GM08714 (cell line): ENCODE measurements around the gene HBS1L.

Experiments
- H3K4me3 ChIP-seq: fragments of 200-500 bp; sonication (Bioruptor generic); 2 replicates; pipeline ENCODE4 v1.5.1; 2014; ENCODE audit warnings: mild to moderate bottlenecking, low read length, inconsistent platforms
- ZNF274 ChIP-seq: IDR thresholded peaks from 2 replicates; pipeline ENCODE4 v1.6.1; 2012; ENCODE audit warnings: mild to moderate bottlenecking, low read depth, low read length

The HBS1L gene

DNA sequence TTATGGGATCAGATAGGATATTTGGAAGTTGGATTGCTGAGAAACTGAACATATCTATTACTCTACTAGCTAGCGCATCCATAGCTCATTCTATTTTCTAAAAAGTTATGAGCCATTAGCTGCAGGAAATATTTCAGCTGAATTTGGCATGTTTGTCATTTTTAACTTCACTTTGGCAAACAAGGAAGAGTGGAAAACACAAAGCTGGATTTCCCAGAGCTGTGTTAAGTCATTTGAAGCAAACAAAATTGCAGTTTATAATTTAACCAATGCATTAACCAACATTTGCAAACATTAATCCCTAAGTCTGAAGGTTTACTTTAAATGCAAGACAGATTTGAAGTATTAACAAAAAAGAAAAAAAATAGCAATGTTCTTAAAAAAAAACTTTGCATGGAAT, 105.9 kb downstream of the HBS1L start:
- TF ChIP-seq ZNF274 = no peak

DNA sequence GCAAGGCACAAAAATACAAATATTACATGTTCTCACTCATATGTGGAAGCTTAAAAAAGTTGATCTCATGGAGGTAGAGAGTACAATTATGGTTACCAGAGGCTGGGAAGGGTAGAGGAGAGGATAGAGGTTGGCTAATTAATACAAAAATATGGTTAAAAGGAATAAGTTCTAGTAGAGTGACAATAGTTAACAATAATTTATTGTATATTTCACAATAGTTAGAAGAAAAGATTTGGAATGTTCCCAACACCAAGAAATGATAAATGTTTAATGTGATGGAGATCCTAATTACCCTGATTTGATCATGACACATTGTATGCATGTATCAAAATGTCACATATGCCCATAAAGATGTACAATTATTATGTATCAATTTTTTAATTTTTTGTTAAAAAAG, 106.5 kb downstream of the HBS1L start:
- no peak for TF ChIP-seq ZNF274
- H3K4me3 ChIP-seq = no peak overlapping the region

More for the DNA sequence above, 105.9 kb downstream of the HBS1L start:
- no peak overlapping the region for H3K4me3 ChIP-seq

DNA sequence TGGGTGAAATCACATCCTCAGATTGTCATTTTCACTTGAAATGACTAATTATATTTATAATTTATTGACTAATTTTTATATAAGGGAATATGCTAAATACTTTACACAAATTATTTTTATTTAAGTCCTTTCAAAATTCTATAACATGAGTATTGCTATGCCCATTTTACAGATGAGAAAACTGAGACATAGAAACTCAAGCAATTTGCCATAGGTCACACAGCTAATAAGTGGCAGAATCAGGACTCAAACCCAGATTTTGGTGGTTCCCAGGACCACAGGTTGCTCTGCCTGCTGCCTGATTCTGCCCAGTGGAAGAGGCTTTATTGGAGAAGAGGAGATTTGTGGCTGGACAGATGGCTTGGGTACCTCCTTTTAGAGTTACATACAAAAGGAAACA, 109.6 kb downstream of the HBS1L start:
- H3K4me3 ChIP-seq = no peak overlapping the region
- TF ChIP-seq ZNF274 = no peak

DNA sequence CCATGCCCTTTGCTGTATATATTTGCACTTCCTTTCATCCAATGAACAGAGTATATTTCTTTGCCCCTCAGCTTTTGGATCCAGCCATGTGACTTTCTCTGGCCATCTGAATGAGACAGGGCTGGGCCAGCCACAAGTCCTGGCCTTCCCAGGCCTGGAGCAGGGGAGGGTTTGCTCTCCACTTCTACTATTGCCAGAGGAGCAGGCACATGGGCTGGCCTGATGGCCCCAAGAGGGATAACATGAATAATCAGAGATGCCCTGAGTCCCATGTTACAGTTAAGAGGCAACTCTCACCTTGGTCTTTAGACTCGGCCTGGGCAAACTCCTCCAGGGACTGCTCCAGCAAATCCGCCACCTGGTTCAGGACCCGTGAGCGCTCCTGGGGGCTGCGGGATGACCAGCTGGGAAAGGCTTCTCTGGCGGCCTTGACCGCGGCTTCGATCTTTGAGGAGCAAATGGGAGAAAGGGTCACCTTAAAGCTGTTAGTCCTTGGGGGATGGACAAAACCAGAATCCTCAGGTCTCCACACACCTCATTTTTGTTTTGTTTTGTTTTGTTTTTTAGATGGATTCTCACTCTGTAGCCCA, 111.0 kb downstream of the HBS1L start:
- no peak overlapping the region for H3K4me3 ChIP-seq
- no peak for TF ChIP-seq ZNF274

DNA sequence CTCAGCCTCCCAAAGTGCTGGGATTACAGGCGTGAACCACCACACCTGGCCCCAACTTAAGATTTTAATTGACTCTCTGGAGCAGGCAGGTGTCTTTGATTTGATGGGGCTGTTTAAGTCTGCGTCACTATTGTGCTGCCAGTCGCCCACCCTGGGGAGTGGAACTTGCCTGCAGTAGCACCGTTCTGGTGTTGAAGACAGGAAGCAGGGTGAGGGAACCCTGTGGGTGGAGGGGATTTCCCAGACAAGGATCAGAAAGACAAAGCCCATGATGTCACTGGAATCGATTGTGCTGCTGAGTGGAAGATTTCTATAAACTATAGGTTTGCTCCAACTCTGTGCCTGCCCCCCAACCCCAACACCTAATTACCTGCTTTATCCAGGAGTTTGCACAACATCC, 115.7 kb downstream of the HBS1L start:
- H3K4me3 ChIP-seq = no peak overlapping the region
- TF ChIP-seq ZNF274 = no peak

DNA sequence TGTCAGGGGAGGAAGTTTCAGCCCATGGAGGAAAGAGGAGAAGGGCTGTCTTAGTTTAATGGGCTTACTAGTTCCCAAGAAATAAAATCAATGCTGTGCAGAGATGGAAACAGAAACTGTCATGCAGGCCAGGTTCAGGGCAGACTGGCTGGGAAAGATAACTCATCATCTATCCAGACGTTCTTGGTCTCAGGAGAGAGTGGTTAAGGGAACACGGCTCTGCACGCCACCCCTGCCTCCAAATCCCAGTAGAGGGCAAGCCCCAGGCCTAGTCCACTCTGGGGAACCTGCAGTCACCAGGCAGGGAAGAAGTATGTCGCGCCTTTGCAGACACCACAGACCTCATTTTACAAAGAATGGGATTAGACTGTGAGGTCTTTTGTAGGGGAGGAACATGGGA, 117.2 kb downstream of the HBS1L start:
- no peak overlapping the region for H3K4me3 ChIP-seq
- no peak for TF ChIP-seq ZNF274

DNA sequence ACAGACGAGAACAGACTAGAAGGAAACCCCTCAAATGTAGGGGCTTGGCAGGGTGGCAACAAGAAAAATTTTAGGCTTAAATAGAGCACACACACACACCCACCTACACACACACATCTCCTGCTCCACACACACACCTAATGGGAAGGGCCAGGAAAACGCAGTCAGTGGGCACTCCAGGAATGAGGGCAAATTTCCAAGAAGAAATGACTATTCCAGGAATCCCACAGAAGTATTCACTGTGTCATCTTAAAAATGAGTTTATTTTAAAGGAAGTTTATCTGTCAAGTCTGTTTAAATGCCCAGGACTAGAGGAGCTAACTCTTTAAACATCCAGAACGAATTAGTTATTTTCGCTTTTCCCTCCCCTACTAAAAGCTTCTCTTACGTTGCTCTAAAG, 117.7 kb downstream of the HBS1L start:
- no peak for TF ChIP-seq ZNF274
- H3K4me3 ChIP-seq = no peak overlapping the region

DNA sequence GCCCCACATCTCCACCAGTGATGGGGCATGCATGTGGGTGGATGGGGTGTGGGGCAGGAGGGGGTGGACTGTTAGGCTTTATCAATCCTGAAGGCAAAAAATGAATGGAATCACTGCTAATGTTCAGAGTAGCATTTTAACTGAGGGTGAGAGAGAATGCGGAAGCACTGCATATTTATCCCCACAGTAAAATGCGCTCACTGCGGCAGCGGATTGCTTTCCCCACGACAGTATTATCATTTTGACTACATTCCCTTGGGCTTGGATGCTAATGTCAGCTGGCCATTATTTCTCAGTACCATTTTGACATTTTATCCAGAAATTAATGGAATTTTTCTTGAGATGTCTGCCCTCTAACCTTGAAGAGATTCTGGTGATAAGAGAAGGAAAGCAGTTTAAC, 118.1 kb downstream of the HBS1L start:
- H3K4me3 ChIP-seq = no peak overlapping the region
- no peak for TF ChIP-seq ZNF274

DNA sequence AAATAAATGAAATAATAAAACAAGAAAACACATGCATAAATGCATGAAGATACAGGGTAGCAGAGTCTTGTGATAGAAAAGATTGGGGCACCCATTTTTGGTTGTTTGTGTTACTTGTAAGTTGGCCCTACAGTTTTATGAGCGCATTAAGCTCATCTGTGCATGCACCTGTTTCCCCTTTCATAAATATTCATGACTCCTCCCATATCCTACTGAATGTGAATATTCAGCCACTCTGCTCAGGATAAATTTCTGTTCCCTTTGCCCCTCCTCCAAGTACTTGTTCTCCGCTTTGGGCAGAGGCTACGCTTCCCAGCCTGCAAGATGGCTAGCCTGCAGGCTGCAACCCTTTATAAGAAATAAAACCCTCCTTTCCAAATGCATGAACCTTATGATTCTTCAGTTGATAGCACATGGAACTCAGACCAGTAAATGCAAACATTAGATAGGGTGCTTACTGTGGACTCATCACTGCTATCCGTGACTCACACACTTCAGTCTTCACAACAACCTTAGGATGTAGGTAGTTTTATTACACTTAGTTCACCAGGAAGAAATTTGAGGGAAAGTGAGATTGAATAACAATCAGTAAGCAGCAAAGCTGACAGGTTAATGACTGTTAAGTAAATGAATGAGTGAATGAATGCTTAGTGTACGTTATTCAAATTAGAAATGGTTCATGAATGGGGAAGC, 119.7 kb downstream of the HBS1L start:
- TF ChIP-seq ZNF274 = no peak
- no peak overlapping the region for H3K4me3 ChIP-seq

DNA sequence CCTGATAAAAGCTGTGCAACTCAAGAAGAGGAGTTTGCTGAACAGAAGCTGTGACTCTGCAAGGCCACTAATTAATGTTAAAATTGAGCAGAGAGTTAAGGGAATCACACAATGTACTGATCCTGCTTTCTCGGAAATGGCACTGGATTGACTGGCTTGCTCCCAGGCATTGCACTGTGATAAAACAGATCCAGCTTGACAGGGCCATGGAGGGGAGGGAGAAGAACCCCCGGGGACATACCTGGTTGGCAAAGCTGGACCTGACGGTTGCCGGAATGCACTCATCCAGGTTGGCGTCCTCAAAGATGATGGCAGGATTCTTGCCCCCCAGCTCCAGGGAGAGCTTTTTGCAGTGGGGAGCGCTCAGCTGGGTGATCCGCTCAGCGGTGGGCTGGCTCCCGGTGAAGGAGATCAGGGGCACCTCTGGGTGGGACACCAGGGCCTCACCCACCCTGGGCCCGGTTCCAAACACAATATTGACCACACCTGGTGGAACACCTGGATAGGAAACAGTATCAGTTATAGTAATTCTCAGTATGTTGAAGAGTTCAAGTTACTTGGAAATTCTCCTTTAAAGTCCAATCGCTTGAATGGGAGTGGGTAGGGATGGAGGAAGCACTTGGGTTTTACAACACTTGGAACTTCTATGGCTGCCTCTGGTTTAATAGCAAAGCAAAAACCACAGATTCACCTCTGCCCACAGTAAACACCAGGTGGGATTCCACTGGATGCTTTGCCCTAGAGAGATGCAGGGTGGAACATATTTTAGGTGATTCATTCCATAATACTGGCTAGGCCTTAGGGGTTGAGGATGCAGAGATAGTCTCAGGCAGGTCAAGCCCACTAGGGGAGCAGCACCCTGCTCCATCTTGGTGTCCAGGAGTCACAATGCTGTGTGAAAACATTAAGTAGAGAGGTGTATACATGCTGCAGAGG, 121.8 kb downstream of the HBS1L start:
- no peak overlapping the region for H3K4me3 ChIP-seq
- TF ChIP-seq ZNF274 = no peak

DNA sequence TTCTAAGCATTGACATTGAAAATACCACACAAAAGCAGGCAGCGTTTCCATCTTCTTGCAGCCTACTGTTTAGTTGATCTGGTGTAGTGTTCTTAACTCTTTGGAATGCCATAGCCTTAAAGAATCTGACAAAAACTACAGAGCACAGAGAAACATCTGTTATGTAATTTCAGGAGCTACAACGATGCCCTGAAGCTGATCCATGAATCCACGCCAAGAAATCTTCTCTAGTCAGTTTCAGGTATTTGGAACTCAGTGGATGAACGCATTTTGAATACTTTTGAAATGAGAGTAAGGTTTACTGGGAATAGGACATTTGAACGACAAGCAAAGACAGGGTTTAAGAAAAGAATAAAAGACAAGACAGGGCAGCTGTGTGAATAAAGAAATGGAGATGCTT, 122.5 kb downstream of the HBS1L start:
- no peak for TF ChIP-seq ZNF274
- no peak overlapping the region for H3K4me3 ChIP-seq

DNA sequence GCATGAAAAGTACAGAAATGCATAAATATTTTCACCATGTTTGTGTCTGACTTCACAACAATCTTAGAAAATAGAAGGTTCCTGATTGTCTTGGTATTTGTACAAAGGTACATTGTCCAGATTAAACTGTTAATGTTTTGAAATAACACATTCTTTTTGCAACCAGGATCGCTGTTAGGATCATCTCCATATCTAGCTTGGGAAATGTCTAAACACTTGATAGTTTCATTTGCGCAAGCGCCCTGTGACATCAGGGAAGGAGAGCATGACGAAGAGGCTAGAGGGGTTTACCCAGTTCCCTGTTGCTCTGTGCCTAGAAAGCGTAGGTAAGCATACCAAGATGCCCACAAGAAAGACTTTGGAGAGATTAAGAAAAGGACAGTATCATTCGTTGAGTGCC, 124.2 kb downstream of the HBS1L start:
- H3K4me3 ChIP-seq = no peak overlapping the region
- no peak for TF ChIP-seq ZNF274

DNA sequence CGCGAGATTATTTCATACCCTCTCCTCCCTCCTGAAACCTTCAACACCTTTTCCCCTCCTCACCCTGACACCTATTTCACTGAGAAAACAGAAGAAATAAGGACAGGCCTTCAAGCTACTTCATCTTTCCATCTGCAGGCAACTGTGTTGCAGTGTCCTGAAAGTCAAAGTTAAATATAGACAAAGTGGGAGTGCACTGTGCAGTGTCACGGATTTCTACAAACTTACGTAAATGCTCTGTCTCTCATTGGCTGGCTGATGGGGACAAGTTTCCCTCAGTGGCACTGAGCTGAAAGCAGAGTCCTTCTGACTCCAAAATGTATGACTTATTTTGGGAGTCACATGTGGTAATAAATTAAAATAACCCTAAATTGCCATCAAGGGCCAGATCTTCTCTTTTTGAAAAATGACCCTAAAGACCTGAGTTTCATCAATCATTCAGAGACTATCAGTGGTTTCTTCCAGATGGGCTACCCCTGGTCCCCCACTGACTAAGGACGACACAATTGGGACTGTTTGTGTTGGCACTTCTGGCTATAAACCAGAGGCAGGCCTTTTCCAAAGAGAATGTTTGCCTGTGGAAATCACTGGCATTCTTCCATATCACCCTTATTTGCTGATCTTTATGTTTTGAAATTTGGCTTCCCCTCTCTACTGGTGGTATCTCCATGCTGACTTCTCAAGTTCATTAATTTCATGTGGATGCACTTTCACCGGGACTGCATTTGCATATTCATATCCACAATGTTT, 126.3 kb downstream of the HBS1L start:
- no peak overlapping the region for H3K4me3 ChIP-seq
- TF ChIP-seq ZNF274 = no peak

DNA sequence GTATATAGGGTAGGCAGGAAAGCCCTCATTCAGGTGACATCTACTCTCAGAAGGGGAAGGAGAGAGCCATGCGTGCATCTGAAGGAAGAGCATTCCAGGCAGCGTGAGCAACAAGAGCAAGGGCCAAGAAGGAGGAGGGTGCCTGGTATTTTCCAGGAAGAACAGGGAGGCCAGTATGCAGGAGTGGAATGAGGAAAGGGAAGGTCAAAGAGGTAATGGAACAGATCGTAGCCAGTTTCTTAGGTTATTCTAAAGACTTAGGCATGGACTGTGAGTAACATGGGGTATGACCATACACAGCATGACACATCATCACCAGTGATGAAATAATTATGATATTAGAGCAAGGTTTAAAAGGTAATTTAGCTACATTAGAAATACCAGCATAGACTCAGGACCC, 128.8 kb downstream of the HBS1L start:
- TF ChIP-seq ZNF274 = no peak
- no peak overlapping the region for H3K4me3 ChIP-seq
